Measurements from ENCODE around the gene FAM180A.

FAM180A gene

GRCh38 chr7:135790371-135790977 is 41.9 kb upstream of the FAM180A start:
- no peak overlapping the region for H3K4me3 ChIP-seq (ENCODE audit: low read depth, low read length)
- TF ChIP-seq CTCF (IDR thresholded peaks at IDR 0.05; ENCODE audit: low read depth, low read length), result no peak

DNA sequence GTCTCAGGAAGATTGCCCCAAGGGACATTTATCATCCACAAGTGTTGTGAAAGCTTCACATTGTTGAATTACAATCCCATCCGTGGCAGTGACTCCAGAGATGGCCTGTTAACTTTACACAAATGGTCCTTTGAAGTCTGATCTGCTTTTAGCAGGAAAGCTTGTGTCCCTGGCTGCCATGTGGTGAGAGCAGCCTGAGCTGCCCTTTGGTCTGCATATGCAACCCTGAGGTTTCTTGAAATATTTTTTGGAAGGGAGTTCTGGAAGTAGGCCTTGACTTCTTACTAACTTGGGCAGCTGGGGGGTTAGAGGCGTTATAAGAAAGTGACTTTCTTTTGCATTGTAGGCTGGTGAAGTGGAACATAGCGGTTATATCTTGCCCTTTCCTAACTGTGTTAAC is 41.3 kb upstream of the FAM180A start:
- TF ChIP-seq CTCF (IDR thresholded peaks at IDR 0.05; ENCODE audit: low read depth, low read length), result no peak
- no peak overlapping the region for H3K4me3 ChIP-seq (ENCODE audit: low read depth, low read length)

DNA sequence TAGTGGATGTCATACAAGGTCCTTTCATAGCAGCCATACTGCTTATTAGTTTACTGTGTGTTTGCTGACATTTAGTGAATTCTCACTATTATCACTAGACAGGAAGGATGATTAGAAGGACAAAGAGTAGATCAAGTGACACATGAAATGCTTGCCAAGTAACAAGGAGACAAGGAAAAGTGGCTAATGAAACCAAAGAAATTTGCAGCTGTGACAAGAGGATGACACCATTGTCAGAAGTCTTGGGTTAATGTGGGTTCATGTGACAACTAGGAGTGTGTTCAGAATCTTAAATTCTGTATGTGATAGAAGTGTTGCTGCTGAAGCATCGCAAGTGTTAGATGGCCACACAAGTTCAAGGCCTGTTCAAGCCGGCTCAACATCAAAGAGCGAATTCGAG is 40.8 kb upstream of the FAM180A start:
- no peak overlapping the region for H3K4me3 ChIP-seq (ENCODE audit: low read depth, low read length)
- TF ChIP-seq CTCF (IDR thresholded peaks at IDR 0.05; ENCODE audit: low read depth, low read length), result no peak

DNA sequence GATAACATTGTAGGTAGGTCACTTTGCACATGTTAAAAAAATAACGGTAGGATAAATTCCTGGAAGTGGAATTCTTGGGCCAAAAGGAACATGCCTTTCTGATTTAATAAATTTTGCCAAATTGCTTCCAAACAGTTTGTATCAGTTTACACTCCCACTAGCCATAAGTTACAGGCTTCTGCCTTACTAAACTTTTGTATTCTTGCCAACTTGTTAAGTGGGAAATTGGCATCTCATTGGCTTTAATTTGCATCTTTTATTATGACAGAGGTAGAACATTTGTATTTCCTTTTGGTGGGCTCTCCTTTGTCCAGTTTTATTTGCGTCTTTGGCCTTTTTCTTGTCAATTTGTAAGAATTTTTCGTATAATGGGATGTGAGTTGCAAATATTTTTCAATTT is 38.3 kb upstream of the FAM180A start:
- no peak for TF ChIP-seq CTCF (IDR thresholded peaks at IDR 0.05; ENCODE audit: low read depth, low read length)
- no peak overlapping the region for H3K4me3 ChIP-seq (ENCODE audit: low read depth, low read length)

DNA sequence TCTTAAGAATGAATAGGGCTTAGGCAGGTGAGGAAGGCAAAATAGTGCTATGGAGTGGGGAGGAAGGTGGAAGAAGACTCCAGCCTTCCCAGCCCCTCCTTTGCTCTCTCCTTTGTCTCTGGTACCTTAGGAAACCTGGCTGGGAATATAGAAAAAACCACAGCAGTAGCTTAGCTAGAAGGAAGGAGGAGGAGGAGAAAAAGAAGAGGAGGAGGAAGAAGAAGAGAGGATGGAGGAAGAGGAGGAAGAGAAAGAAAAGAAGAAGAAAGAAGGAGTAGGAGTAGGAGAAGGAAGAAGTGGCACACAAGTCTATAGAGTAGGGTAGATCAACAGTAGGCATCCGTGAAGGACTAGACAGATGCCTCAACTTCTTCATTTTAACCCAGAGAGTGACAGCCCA is 36.5 kb upstream of the FAM180A start:
- no peak for TF ChIP-seq CTCF (IDR thresholded peaks at IDR 0.05; ENCODE audit: low read depth, low read length)
- H3K4me3 ChIP-seq (ENCODE audit: low read depth, low read length), result no peak overlapping the region

DNA sequence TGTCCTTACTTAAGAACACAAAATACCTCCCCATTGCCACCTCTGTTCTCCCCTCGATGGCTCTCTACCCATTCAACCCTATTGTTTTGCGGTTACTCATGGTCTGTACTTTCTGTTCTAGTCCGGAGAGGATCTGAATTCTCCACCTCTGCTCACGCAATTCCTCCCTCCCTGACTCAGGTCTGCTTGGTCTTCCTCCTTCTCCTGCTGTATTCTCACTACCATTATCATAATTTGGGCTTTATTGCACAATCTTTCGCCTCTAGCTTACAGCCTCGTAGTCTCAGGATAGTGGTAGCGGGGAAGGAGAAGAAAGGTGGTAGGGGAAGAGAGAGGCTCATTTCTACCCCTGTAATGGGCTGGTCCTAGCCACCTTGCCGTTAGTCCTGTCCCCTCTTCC is 35.4 kb upstream of the FAM180A start:
- H3K4me3 ChIP-seq (ENCODE audit: low read depth, low read length), result no peak overlapping the region
- no peak for TF ChIP-seq CTCF (IDR thresholded peaks at IDR 0.05; ENCODE audit: low read depth, low read length)

GRCh38 chr7:135782801-135783200 is 34.2 kb upstream of the FAM180A start:
- TF ChIP-seq CTCF (IDR thresholded peaks at IDR 0.05; ENCODE audit: low read depth, low read length), result no peak
- no peak overlapping the region for H3K4me3 ChIP-seq (ENCODE audit: low read depth, low read length)

Measured in WI38 (cell line).